Thymus (tissue), 11 donors: ENCODE measurements around the gene ANKRD11. TPM values are rescaled to one million over a fixed set of nuclear protein-coding genes. Genes with fewer than 3 reads are reported as not detected.
"Not testable (repeated sequence)": the region's sequence is repeated elsewhere in the genome, so short reads cannot be mapped to it uniquely, and the experiment has no call there.

Source experiments
- DNase-seq, 9 donors: peaks; one replicate each; pipeline ENCODE4 v3.0.0-alpha.2; 2013; ENCODE audit warnings: low spot score in 9 of 9, low read depth in 6 of 9, missing footprints in 1 of 9
- H3K27ac ChIP-seq, 2 donors: one replicate each; pipeline ENCODE4 v1.5.1; 2013; ENCODE audit warnings: control low read depth in 1 of 2, low read depth in 1 of 2, low read length in 1 of 2, mild to moderate bottlenecking in 1 of 2, moderate library complexity in 1 of 2
- H3K27me3 ChIP-seq, 2 donors: one replicate each; pipeline ENCODE4 v1.5.1; 2013; ENCODE audit warnings: low read length in 1 of 2; ENCODE audit not compliant: control insufficient read depth in 2 of 2, insufficient read depth in 1 of 2
- H3K36me3 ChIP-seq, 2 donors: one replicate each; pipeline ENCODE4 v1.5.1; 2013; ENCODE audit warnings: low read length in 1 of 2, mild to moderate bottlenecking in 1 of 2, moderate library complexity in 1 of 2; ENCODE audit not compliant: control insufficient read depth in 2 of 2, insufficient read depth in 2 of 2
- H3K4me1 ChIP-seq, 2 donors: one replicate each; pipeline ENCODE4 v1.5.1; 2013; ENCODE audit warnings: low read length in 2 of 2; ENCODE audit not compliant: control insufficient read depth in 2 of 2, insufficient read depth in 2 of 2
- H3K4me3 ChIP-seq, 2 donors: one replicate each; pipeline ENCODE4 v1.5.1; 2013; ENCODE audit warnings: low read length in 2 of 2, control low read depth in 1 of 2, mild to moderate bottlenecking in 1 of 2
- H3K9me3 ChIP-seq, 2 donors: one replicate each; pipeline ENCODE4 v1.5.1; 2013; ENCODE audit warnings: low read length in 1 of 2, mild to moderate bottlenecking in 1 of 2; ENCODE audit not compliant: control insufficient read depth in 2 of 2, insufficient read depth in 1 of 2
- WGBS: extraction: QIAGEN DNeasy Blood & Tissue Kit; methylation state at CpG from one replicate; pipeline ENCODE4 v1.1.7; 2013; 5-methylcytosine and 5-hydroxymethylcytosine counted together
- polyA plus RNA-seq: library from polyadenylated mRNA; stranded (reverse); fragments of 200-250 nt; gene quantifications from one replicate; pipeline ENCODE4 v1.2.3, GENCODE V29; 2013
- total RNA-seq: library from RNA; stranded (reverse); fragments of 120-200 nt; gene quantifications from one replicate; pipeline ENCODE4 v1.2.4, GENCODE V29; 2013
- donor health status: healthy.

Gene ANKRD11
- total and polyA plus RNA-seq, 2 donors: 24.8 to 79.5 TPM

GRCh38 chr16:89338863-89339262, 151.5 kb downstream of the ANKRD11 start:
- WGBS: 96% methylated on average over 6 of the region's 6 CpGs
- H3K36me3 ChIP-seq: peaks cover 9 to 13% of the 10 kb centered on the region in 2 donors
- H3K9me3 ChIP-seq: peaks cover 0 to 5% of the 10 kb centered on the region in 2 donors
- H3K4me1 ChIP-seq: peaks cover 3 to 29% of the 10 kb centered on the region in 2 donors
- no peak for DNase-seq
- H3K4me3 ChIP-seq: no peak overlapping the region
- no peak overlapping the region for H3K27ac ChIP-seq
- no peaks in the 10 kb centered on the region for H3K27me3 ChIP-seq

- peaks cover 3 to 7% of the 10 kb centered on the region in 2 donors for H3K36me3 ChIP-seq
- WGBS: 95% methylated on average over 11 of the region's 11 CpGs
- no peak overlapping the region for H3K27ac ChIP-seq
- H3K27me3 ChIP-seq: no peaks in the 10 kb centered on the region
- DNase-seq: no peak
- peaks cover 3 to 37% of the 10 kb centered on the region in 2 donors for H3K4me1 ChIP-seq
- H3K4me3 ChIP-seq: no peak overlapping the region
- H3K9me3 ChIP-seq: peaks cover 0 to 5% of the 10 kb centered on the region in 2 donors
Measured at GRCh38 chr16:89337965-89338364, 152.4 kb downstream of the ANKRD11 start.

- H3K27ac ChIP-seq: peak overlapping the region; percentile 33 to 37
- peaks cover 21 to 58% of the 10 kb centered on the region in 2 donors for H3K4me1 ChIP-seq
- 83% methylated on average over 16 of the region's 16 CpGs for WGBS
Measured at GRCh38 chr16:89335803-89336485, 154.4 kb downstream of the ANKRD11 start.

GRCh38 chr16:89334988-89335802, 155.2 kb downstream of the ANKRD11 start:
- peaks cover 23 to 65% of the 10 kb centered on the region in 2 donors for H3K4me1 ChIP-seq
- peak overlapping the region; percentile 33 to 37 for H3K27ac ChIP-seq
- H3K4me3 ChIP-seq: no peak overlapping the region
- no peak for DNase-seq
- H3K36me3 ChIP-seq: peaks cover 2 to 5% of the 10 kb centered on the region in 2 donors
- 92% methylated on average over 22 of the region's 22 CpGs for WGBS
- no peaks in the 10 kb centered on the region for H3K27me3 ChIP-seq
- H3K9me3 ChIP-seq: peaks cover 0 to 5% of the 10 kb centered on the region in 2 donors

More at GRCh38 chr16:89335803-89336485, 154.4 kb downstream of the ANKRD11 start:
- DNase-seq: no peak
- Histone ChIP-seq H3K9me3 (peaks cover 0 to 5% of the 10 kb centered on the region in 2 donors), H3K27me3 (no peaks in the 10 kb centered on the region), H3K36me3 (peaks cover 0 to 5% of the 10 kb centered on the region in 2 donors), H3K4me3 (no peak overlapping the region)

DNA sequence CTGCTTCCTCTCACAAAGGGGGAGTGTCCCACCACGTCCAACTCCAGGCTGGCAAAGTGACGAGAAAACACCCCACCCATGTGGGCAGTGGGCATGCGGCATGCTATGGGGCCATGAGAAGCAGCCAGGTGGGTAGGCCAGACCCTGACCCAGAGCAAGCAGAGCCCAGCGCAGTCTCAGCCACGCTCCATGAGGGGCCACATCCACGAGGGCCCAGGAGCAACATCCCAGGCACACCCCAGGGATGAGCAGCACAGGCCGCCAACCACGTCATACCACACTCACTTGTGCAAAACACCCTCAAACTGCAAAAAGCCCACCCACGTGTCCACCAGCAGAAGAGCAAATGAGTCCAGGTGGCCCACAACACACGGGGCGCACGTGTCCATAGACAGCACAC, 155.9 kb downstream of the ANKRD11 start:
- Histone ChIP-seq H3K36me3 (peaks cover 4 to 5% of the 10 kb centered on the region in 2 donors), H3K4me1 (peaks cover 26 to 72% of the 10 kb centered on the region in 2 donors), H3K4me3 (no peak overlapping the region), H3K27ac (no peak overlapping the region), H3K9me3 (peaks cover 0 to 5% of the 10 kb centered on the region in 2 donors), H3K27me3 (no peaks in the 10 kb centered on the region)
- WGBS: 95% methylated on average over 12 of the region's 12 CpGs
- DNase-seq: no peak

DNA sequence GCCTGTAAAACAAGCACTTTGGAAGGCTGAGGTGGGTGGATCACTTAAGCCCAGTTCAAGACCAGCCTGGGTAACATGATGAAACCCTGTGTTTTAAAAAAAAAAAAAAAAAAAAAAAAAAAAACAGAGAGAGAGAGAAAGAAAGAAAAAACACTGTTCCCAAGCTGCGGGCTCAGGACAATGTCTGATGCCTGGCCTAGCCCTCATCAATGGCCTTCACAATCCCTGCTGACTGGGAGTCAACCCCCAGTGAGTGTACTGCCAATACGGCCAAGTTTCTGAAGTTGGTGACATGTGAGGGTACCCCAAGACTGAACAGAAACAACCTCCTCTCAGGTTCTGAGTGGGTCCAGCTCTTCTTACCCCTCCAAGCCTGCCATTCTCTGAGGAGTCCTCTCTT, 156.3 kb downstream of the ANKRD11 start:
- Histone ChIP-seq H3K36me3 (peaks cover 5 to 7% of the 10 kb centered on the region in 2 donors), H3K4me1 (peaks cover 26 to 72% of the 10 kb centered on the region in 2 donors), H3K27me3 (no peaks in the 10 kb centered on the region), H3K4me3 (no peak overlapping the region), H3K9me3 (peaks cover 0 to 5% of the 10 kb centered on the region in 2 donors), H3K27ac (no peak overlapping the region)
- no peak for DNase-seq
- 90% methylated on average over 2 of the region's 2 CpGs for WGBS

GRCh38 chr16:89333401-89334001, 156.9 kb downstream of the ANKRD11 start:
- DNase-seq: peak in 2 of 9 donors; percentile 57 to 73
- Histone ChIP-seq H3K4me1 (peaks cover 26 to 72% of the 10 kb centered on the region in 2 donors), H3K27ac (peak overlapping the region in 1 of 2 donors; percentile 78)
- not testable (repeated sequence) for H3K4me3 ChIP-seq, H3K9me3 ChIP-seq, H3K27me3 ChIP-seq, H3K36me3 ChIP-seq
- 65% methylated on average over 10 of the region's 13 CpGs for WGBS

DNA sequence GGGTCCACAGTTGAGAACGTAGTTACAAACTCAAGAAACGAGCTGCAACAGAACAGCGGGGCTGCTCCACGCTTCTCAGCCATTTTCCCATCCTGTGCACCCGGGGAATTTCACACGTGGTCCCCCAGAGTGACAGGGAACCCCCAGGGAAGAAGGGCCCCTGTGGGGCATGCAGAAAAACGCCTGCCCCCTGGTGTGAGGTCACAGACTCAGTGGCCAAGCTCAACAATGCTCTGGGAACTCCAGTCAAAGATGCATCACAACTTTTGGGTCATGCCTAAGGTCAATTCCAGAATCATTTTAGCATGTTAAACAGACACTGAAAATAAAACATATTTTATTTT, 157.5 kb downstream of the ANKRD11 start:
- H3K4me1 ChIP-seq: peaks cover 26 to 72% of the 10 kb centered on the region in 2 donors
- DNase-seq: no peak
- H3K36me3 ChIP-seq: peaks cover 11 to 12% of the 10 kb centered on the region in 2 donors
- H3K4me3 ChIP-seq: no peak overlapping the region
- peaks cover 0 to 5% of the 10 kb centered on the region in 2 donors for H3K9me3 ChIP-seq
- peak overlapping the region in 1 of 2 donors; percentile 78 for H3K27ac ChIP-seq
- no peaks in the 10 kb centered on the region for H3K27me3 ChIP-seq
- WGBS: 81% methylated on average over 7 of the region's 7 CpGs
